DOHH2 (cell line): Measurements from ENCODE around the gene HEPH.

Experiments
- H3F3A ChIP-seq: fragments of 200-600 bp; sonication (generic), shearing (Covaris generic); 2 replicates; pipeline ENCODE4 v1.6.0; 2016; ENCODE audit warnings: antibody characterized with exemption, mild to moderate bottlenecking; ENCODE audit not compliant: control insufficient read depth, insufficient read depth
- H3K27ac ChIP-seq: fragments of 200-600 bp; sonication (generic); 2 replicates; pipeline ENCODE4 v1.5.1; 2014; ENCODE audit warnings: low read depth, mild to moderate bottlenecking, low read length, moderate library complexity
- H3K27me3 ChIP-seq: fragments of 200-600 bp; sonication (generic); 2 replicates; pipeline ENCODE4 v1.6.1; 2014; ENCODE audit warnings: mild to moderate bottlenecking, low read length, mixed read lengths; ENCODE audit not compliant: control insufficient read depth
- H3K36me3 ChIP-seq: fragments of 200-600 bp; sonication (generic); 2 replicates; pipeline ENCODE4 v1.6.1; 2014; ENCODE audit warnings: mild to moderate bottlenecking, low read length, moderate library complexity, mixed read lengths; ENCODE audit not compliant: control insufficient read depth
- H3K4me1 ChIP-seq: fragments of 200-600 bp; sonication (generic); 2 replicates; pipeline ENCODE4 v1.6.1; 2014; ENCODE audit warnings: mild to moderate bottlenecking, low read length, mixed read lengths; ENCODE audit not compliant: control insufficient read depth
- H3K4me2 ChIP-seq: fragments of 200-600 bp; sonication (generic); 2 replicates; pipeline ENCODE4 v1.6.0; 2014; ENCODE audit warnings: mild to moderate bottlenecking, low read length, moderate library complexity
- H3K4me3 ChIP-seq: fragments of 200-600 bp; sonication (generic); 2 replicates; pipeline ENCODE4 v1.5.1; 2014; ENCODE audit warnings: mild to moderate bottlenecking, low read length, mixed read lengths
- H3K79me2 ChIP-seq: fragments of 200-600 bp; sonication (generic); 2 replicates; pipeline ENCODE4 v1.6.1; 2014; ENCODE audit warnings: mild to moderate bottlenecking, low read length, mixed read lengths; ENCODE audit not compliant: control insufficient read depth
- H3K9me2 ChIP-seq: fragments of 200-600 bp; sonication (generic); replicated peaks from 2 replicates; pipeline ENCODE4 v1.6.1; 2014; ENCODE audit warnings: mild to moderate bottlenecking, low read length, mixed read lengths; ENCODE audit not compliant: control insufficient read depth
- H3K9me3 ChIP-seq: fragments of 200-600 bp; sonication (generic); 2 replicates; pipeline ENCODE4 v1.6.1; 2014; ENCODE audit warnings: antibody characterized with exemption, low read length, mixed read lengths; ENCODE audit not compliant: control insufficient read depth, insufficient read depth
- H4K20me1 ChIP-seq: fragments of 200-600 bp; sonication (generic); 2 replicates; pipeline ENCODE4 v1.6.0; 2014; ENCODE audit warnings: low read depth, mild to moderate bottlenecking, antibody characterized with exemption, low read length, moderate library complexity; ENCODE audit not compliant: control insufficient read depth, insufficient read depth
- EZH2phosphoT487 ChIP-seq: fragments of 200-600 bp; sonication (generic); IDR thresholded peaks from 2 replicates; pipeline ENCODE4 v1.6.1; 2017; ENCODE audit warnings: borderline replicate concordance, mild to moderate bottlenecking, antibody characterized with exemption, low read length, moderate library complexity, mixed read lengths
- TF ChIP-seq, protein P1 (sequence below): fragments of 200-600 bp; sonication (generic); IDR thresholded peaks from one replicate; pipeline ENCODE4 v1.5.1; 2014; ENCODE audit warnings: antibody characterized with exemption, mild to moderate bottlenecking, low read depth, low read length; ENCODE audit not compliant: poor library complexity, severe bottlenecking

The HEPH gene

DNA sequence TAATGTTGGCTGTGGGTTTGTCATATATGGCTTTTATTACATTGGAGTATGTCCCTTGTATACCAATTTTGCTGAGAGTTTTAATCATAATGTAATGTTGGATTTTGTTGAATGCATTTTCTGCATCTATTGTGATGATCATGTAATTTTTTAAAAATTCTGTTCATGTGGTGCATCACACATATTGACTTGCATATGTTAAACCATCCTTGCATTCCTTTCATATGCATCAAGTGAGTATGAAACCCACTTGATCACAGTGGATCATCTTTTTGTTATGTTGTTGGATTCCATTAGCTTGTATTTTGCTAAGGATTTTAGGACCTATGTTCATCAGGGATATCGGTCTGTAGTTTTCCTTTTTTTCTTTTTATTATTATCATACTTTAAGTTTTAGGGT lies 12.1 kb downstream of the HEPH start:
- no peaks in the 10 kb centered on the region for H3K79me2 ChIP-seq
- H3K9me2 ChIP-seq: no peaks in the 10 kb centered on the region
- no peaks in the 10 kb centered on the region for H3K27me3 ChIP-seq
- no peak overlapping the region for H3K4me3 ChIP-seq
- H3K36me3 ChIP-seq: no peaks in the 10 kb centered on the region
- no peak overlapping the region for H3K27ac ChIP-seq
- H3K4me2 ChIP-seq: no peak overlapping the region
- no peaks in the 10 kb centered on the region for H3F3A ChIP-seq
- H3K4me1 ChIP-seq: no peaks in the 10 kb centered on the region
- no peaks in the 10 kb centered on the region for H3K9me3 ChIP-seq
- H4K20me1 ChIP-seq: no peaks in the 10 kb centered on the region
- TF ChIP-seq, protein P1, sequence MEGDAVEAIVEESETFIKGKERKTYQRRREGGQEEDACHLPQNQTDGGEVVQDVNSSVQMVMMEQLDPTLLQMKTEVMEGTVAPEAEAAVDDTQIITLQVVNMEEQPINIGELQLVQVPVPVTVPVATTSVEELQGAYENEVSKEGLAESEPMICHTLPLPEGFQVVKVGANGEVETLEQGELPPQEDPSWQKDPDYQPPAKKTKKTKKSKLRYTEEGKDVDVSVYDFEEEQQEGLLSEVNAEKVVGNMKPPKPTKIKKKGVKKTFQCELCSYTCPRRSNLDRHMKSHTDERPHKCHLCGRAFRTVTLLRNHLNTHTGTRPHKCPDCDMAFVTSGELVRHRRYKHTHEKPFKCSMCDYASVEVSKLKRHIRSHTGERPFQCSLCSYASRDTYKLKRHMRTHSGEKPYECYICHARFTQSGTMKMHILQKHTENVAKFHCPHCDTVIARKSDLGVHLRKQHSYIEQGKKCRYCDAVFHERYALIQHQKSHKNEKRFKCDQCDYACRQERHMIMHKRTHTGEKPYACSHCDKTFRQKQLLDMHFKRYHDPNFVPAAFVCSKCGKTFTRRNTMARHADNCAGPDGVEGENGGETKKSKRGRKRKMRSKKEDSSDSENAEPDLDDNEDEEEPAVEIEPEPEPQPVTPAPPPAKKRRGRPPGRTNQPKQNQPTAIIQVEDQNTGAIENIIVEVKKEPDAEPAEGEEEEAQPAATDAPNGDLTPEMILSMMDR: no peak
- no peak for TF ChIP-seq EZH2phosphoT487

DNA sequence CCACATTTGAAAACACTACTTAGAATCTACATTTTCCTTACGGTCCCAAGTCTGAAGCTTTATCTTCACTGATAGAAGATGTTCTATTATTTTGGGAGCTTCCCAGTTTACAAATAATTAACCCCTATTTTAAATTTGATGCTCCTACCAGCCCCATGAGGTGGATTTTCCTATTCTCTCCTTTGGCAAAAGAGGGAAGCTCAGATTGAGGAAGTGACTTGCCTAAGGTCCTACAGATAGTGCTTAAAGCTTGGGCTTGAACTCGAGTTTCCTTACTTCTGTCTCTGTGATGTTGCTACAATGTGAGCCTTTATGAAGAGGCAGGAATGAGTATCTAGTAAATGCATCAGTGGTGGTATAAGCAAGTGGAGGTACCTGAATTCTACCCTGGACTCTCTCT lies 27.5 kb downstream of the HEPH start:
- Histone ChIP-seq H3K27me3 (no peaks in the 10 kb centered on the region), H3K36me3 (no peaks in the 10 kb centered on the region), H3K9me2 (no peaks in the 10 kb centered on the region), H3K4me2 (no peak overlapping the region), H3K79me2 (no peaks in the 10 kb centered on the region), H4K20me1 (no peaks in the 10 kb centered on the region), H3K27ac (no peak overlapping the region), H3F3A (no peaks in the 10 kb centered on the region), H3K4me1 (no peaks in the 10 kb centered on the region), H3K9me3 (no peaks in the 10 kb centered on the region), H3K4me3 (no peak overlapping the region)
- TF ChIP-seq EZH2phosphoT487: no peak
- TF ChIP-seq, protein P1: no peak

DNA sequence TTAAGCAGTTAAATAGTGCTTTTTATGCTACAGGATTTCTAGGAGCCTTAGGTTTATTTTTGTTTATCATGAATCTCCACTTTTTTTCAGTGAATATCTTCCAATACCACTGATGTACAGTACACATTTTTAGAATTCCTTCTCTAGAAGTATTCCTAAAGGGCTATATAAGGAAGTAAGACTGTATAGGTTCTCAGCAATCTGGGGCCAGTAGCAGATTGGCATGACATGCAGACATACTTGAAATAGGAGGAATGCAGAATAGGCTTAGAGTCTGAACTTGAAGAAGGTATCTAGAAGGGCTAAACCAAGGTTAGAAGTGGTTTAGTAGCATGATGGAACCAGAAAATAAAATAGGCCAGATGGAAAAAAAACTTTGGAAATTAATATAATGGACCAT lies 29.8 kb downstream of the HEPH start:
- H4K20me1 ChIP-seq: no peaks in the 10 kb centered on the region
- TF ChIP-seq, protein P1: no peak
- no peak for TF ChIP-seq EZH2phosphoT487
- H3K27ac ChIP-seq: no peak overlapping the region
- H3K79me2 ChIP-seq: no peaks in the 10 kb centered on the region
- no peaks in the 10 kb centered on the region for H3F3A ChIP-seq
- H3K9me2 ChIP-seq: no peaks in the 10 kb centered on the region
- H3K4me3 ChIP-seq: no peak overlapping the region
- H3K36me3 ChIP-seq: no peaks in the 10 kb centered on the region
- no peaks in the 10 kb centered on the region for H3K4me1 ChIP-seq
- no peaks in the 10 kb centered on the region for H3K9me3 ChIP-seq
- no peak overlapping the region for H3K4me2 ChIP-seq
- H3K27me3 ChIP-seq: no peaks in the 10 kb centered on the region
